HG03066 (cell line): Measurements from ENCODE around the gene ATP6AP1.
"Not testable (repeated sequence)": the region's sequence is repeated elsewhere in the genome, so short reads cannot be mapped to it uniquely, and the experiment has no call there.

Source experiments
- ATAC-seq: cut with Tn5 transposase; IDR thresholded peaks from one replicate; pipeline ENCODE4 v1.9.1; 2021; ENCODE audit warnings: low read depth; ENCODE audit not compliant: unreplicated experiment

The ATP6AP1 gene, protein sequence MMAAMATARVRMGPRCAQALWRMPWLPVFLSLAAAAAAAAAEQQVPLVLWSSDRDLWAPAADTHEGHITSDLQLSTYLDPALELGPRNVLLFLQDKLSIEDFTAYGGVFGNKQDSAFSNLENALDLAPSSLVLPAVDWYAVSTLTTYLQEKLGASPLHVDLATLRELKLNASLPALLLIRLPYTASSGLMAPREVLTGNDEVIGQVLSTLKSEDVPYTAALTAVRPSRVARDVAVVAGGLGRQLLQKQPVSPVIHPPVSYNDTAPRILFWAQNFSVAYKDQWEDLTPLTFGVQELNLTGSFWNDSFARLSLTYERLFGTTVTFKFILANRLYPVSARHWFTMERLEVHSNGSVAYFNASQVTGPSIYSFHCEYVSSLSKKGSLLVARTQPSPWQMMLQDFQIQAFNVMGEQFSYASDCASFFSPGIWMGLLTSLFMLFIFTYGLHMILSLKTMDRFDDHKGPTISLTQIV

DNA sequence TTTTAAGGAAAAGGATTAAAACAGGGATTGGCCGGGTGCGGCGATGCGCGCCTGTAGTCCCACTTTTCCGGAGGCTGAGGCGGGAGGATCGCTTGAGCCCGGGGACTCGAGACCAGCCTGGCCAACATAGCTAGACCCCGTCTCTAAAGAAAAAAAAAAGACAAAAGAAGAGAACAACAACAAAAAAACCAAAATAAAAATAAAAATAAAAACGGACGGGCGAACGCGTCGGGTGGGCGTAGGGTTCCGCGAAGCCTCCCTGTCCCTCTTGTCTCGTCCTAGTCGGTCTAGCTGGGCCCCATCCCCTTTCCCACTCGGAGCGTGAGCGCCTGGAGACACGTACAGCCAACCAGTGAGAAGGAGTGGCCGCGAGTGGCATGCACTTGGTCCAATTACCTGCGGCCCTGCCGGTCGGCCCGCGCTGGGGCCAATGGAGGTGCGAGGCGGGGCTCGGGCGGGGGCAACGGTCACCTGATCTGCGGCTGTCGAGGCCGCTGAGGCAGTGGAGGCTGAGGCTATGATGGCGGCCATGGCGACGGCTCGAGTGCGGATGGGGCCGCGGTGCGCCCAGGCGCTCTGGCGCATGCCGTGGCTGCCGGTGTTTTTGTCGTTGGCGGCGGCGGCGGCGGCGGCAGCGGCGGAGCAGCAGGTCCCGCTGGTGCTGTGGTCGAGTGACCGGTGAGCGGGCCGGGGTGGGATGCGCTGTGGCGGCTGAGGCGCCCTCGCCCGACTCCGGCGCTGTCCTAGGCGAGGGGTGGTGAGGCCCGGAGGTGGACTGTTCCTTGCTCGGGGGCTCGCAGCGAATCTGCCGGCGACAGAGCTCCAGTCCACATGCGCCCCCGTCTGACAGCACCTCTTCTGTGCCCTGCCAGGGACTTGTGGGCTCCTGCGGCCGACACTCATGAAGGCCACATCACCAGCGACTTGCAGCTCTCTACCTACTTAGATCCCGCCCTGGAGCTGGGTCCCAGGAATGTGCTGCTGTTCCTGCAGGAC lies at the start of gene ATP6AP1:
Gene ATP6AP1 (plus strand): TSS at position 502 of the 996 bp plus-strand sequence. CDS start 16 bp downstream, at position 518.
- peak; percentile 99 for ATAC-seq

DNA sequence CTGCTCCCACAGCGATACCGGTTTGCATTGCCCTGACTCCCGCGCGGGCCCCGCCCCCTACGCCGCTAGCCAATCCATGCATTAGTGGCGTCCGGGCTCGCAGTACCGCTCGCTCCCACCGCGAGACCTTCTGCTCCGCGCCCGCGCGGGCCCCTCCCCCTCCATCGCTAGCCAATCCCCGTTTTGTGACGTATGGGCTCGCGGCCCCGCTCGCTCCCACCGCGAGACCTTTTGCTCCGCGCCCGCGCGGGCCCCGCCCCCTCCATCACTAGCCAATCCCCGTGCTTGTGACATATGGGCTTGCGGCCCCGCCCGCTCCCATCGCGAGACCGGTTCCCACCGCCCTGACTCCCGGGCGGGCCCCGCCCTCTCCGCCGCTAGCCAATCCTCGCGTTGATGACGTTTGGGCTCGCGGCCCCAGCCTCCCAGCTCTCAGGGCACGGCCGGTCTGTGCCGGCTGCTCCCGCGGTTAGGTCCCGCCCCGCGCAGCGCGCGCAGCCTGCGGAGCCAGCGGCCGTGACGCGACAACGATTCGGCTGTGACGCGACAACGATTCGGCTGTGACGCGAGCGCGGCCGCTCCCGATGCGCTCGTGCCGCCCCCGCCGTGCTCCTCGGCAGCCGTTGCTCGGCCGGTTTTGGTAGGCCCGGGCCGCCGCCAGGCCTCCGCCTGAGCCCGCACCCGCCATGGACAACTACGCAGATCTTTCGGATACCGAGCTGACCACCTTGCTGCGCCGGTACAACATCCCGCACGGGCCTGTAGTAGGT lies 49.5 kb upstream of the ATP6AP1 start, which contains the start of gene EMD:
Gene EMD (plus strand): TSS at position 497 of the 770 bp plus-strand sequence. CDS start 190 bp downstream, at position 687.
- ATAC-seq: peak; percentile 77

DNA sequence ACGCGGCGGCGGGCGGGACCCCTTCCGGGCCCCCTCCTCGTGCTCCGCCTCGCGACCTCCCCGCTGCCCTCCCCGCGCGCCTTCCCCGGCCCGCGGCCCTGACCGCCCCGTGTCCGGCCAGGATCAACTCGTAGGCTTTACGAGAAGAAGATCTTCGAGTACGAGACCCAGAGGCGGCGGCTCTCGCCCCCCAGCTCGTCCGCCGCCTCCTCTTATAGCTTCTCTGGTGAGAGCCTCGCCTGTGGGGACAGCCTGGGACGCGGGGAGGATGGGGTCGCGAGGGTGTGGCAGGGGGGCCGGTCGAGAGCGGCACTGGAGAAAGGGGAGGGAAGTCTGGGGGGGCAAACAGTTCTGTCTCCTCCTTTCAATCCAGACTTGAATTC lies 48.9 kb upstream of the ATP6AP1 start:
- no peak for ATAC-seq

DNA sequence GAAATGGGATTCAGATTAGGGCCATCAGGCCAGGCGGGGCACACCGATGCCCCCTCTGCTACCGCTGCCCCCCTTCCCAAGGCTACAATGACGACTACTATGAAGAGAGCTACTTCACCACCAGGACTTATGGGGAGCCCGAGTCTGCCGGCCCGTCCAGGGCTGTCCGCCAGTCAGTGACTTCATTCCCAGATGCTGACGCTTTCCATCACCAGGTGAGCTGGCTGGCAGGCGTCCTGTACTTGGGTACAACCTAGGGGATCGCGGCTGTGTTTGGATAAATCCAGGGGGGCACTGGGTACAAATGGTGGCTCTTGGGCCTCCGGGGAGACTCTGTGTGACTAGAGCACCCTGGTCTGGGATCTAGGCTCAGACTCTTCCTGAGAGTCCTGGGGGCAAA lies 48.3 kb upstream of the ATP6AP1 start:
- ATAC-seq: no peak

DNA sequence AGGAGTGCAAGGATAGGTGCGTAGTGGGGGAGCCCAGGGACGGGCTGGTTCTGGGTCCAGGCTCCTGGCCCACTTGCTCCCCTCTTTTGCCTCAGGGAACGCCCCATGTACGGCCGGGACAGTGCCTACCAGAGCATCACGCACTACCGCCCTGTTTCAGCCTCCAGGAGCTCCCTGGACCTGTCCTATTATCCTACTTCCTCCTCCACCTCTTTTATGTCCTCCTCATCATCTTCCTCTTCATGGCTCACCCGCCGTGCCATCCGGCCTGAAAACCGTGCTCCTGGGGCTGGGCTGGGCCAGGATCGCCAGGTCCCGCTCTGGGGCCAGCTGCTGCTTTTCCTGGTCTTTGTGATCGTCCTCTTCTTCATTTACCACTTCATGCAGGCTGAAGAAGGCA lies 47.7 kb upstream of the ATP6AP1 start:
- ATAC-seq: no peak

DNA sequence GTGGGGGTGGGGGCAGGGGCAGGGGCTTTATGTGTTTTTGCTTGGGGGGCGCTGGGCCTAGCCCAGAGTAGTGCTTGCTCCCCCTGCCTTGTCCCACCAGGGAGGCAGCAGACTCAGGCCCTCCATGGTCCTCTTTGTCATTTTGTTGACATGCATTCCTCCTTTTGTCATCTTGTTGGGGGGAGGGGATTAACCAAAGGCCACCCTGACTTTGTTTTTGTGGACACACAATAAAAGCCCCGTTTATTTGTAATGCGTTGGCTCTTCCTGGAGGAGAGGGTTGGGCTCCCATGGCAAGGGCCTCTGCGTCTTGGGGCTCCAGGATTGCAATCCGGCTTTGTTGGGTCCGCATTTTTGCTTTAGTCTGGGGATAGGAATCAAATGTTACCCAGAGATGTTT lies 47.2 kb upstream of the ATP6AP1 start:
- no peak for ATAC-seq

DNA sequence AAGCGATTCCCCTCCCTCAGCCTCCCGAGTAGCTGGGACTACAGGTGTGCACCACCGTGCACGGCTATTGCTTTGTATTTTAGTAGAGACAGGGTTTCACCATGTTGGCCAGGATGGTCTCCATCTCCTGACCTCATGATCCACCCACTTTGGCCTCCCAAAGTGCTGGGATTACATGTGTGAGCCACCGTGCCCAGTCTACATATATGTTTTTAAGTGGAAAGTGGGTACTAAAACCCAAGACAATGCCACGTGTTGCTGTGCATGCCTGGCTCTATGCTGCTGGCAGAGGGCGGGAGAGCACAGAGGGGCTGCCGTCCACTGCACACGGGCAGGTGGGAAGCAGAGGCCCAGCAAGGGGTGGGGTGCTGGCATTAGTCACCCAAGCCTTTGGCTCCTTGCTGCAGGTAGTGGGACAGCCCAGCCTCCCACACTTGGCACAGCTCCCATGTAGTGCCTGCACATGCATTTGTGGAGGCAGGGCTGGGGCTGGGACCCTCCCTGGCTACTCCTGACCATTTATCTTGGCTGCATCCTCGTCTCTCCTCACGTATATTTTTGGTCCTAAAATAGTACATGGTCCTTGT lies 45.9 kb upstream of the ATP6AP1 start:
- no peak for ATAC-seq

DNA sequence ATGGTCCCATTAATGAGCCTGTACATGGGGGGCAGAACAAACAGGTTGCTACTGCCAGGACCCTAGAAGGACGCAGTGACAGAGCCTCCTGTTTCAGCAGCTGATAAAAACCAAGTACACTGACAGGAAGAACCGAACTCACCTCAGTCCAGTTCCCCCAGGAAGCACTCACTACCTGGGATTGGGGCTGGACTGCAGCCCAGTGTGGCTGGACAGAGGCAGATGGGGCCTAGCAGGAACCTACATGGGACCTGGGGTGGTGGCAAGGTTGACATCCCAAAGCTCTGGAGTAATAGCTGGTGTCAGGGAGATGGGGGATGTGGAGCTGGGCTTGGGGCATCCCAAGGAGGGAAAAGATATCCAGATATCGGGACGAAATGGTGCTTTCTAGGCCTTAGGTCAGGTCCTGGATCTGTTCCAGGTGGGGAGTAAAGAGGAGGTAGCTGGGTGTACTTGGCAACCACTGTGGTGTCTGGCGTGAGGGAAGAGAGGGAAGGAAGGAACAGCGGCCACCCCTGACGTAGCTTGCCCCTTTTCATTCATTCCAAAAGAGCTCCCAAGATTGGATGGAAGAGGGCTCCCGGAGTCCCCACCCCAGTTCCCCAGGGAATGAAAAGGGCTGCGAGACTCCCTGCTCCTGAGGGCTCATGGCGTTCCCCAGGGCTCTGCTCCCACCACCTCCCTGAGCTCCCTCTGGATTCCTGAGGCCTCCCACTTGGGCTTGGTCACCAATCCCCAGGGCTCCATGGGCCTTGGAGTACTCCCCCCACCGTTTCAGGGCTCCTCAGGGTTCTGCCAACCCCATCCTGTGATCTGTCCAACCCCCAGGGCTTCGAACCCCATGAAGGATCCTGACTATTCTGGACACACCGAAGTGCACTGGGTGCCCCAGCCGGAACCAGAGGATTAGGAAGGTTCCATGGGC lies 44.9 kb upstream of the ATP6AP1 start:
- ATAC-seq: no peak

DNA sequence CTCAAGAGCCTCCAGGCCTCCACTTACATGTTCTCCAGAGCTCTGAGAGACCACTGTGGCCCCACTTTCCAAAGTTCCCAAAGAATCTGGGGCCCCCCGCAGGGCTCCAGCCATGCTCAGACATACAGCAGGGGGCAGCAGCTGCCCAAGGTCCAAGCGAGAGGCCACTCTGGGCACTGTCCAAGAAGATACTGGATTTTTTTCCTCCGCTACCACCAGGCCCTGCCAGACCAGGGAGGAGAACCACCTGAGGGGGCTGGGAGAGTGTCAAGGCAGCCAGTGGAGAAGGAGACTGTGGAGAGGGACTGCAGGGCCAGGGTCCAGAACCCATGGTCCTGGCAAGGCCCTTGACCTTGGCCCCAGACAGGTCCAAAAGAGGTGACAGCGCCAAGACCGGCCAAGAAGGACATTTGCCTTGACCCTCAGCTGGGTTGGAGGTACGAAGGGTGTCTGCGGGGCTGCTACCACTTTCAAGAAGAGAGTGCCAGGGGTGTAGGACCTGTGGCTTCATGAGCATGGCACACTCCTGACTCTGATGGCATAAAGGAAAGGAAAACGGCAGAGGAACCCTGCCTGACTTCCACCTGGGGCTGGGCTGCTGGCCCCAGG lies 44.1 kb upstream of the ATP6AP1 start:
- no peak for ATAC-seq

DNA sequence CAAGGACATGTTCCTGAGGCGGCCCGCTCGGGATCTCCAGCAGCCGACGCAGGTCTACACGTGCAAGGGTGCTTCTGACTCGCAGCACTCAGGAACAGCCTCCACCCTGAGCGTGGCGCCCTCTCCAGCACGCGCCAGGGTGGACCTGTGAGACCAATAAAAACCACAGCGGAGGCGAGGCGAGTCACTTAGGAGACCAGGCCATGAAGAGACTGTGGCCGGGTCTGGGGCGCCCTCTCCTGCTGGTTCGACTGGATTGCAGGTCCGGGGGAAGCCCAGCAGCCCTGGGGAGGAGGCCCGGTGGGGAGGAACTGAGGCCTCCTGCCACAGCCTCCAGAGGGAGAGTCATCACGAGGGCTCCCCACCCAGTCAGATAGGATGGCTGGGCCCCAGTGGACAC lies 40.4 kb upstream of the ATP6AP1 start:
- not testable (repeated sequence) for ATAC-seq

DNA sequence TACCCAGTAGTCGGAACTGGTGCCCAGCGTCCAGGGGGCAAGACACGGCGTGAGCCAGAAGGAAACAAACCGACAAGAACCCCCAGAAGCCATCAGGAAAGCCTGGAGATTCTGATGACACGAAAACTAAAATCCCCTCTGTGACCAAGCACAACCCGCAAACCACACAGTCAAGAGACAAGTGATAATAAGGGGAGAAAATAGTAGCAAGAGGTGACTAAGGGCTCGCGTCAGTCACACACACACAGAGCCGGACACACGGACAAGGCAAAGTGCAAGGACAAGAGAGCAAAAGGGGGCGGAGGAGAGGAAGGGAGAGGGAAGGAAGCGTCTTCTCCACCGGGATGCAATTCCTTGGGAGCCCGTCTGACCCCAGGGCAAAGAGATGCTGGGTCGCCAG lies 39.8 kb upstream of the ATP6AP1 start:
- ATAC-seq: not testable (repeated sequence)

DNA sequence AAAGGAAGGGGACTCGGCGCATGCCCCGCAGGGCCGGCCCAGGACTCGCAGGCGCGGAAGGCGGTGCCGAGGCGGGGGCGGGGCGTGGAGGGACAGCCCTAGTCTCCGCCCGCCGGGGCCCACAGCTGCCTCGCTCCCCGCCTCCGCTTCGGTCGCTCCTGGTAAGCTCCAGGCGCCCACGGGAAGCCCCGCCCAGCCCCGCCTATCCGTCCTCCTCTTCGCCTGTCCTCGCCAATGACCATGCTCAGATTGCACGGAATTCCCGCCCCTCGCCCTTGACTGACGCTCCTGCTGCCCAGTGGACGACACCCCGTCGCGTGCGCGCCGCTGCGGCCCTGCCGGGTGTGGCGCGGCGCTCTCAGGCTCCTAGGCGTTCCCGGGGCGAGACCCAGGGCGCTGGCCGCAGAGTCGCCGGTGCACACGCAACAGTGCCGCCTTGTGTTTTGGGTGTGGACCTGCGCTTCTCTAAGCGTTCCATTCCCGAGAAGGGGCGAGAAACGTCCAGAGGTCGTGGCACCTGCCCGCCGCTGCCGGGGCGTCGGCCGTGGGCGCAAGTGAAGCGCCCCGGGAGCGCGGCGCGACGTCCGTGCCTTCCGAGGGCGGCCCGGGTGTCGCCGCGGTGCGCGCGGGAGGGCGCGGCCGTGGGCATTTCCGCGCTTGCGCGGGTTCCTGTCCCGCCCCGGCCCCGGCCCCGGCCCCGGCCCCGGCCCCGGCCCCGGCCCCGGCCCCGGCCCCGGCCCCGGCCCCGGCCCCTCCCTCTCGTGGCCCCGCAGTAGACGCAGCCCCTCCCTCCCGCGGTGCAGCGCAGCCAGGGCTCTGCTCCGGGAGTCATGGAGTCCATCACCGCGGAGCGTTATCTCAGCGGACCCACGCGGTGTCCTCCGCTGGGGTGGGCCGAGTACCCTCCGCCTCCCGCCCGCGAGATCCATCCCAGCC lies 38.4 kb upstream of the ATP6AP1 start:
- peak; percentile 64 for ATAC-seq

DNA sequence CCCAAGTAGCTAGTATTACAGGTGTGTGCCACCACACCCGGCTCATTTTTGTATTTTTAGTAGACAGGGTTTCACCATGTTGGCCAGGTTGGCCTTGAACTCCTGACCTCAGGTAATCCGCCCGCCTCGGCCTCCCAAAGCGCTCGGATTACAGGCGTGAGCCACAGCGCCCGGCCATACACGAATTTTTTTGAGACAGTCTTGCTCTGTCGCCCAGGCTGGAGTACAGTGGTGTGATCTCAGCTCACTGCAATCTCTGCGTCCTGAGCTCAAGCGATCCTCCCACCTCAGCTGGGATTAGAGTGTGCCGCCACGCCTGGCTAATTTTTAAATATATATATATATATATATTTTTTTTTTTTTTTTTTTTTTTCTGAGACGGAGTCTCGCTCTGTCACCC lies 32.1 kb upstream of the ATP6AP1 start:
- not testable (repeated sequence) for ATAC-seq

DNA sequence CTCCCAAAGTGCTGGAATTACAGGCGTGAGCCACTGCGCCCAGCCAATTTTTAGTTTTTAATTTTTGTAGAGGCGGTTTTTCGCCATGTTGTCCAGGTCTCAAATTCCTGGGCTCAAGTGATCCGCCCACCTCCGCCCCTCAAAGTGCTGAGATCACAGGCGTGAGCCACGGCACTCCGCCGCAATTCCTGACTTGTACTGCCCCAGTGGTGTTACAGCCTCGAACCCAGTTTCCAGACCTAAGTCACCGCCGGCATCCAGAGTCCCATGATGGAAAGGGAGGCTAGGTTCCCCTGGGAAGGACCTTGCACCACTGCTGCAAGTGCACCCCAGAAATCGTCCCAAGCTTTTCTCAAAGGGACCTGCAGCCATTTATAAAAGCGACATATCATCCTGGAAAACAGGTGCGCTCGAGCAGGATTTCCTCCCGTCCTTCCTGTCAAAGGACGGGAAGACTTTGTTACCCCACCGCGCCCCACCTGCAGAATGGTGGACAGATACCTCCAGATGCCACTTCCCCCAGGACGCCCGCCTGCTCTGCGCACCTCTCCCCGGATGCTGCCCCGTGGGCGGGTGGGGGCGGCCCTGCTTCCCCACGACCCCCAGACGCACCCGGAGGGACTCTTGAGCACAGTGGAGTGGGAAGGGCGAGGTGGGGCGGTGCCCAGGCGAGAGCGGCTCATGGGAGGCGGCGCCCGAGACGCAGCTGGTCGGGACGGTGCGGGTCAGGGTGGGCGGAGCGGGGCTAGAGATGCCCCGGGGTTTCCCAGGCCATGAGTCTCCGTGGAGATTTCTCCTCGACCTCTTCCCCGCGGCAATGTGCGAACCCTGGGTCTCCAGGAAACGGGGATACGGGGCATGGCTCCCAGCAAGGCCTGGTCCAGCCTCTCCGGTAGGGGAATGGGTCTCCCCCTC lies 31.2 kb upstream of the ATP6AP1 start:
- peak; percentile 51 for ATAC-seq

DNA sequence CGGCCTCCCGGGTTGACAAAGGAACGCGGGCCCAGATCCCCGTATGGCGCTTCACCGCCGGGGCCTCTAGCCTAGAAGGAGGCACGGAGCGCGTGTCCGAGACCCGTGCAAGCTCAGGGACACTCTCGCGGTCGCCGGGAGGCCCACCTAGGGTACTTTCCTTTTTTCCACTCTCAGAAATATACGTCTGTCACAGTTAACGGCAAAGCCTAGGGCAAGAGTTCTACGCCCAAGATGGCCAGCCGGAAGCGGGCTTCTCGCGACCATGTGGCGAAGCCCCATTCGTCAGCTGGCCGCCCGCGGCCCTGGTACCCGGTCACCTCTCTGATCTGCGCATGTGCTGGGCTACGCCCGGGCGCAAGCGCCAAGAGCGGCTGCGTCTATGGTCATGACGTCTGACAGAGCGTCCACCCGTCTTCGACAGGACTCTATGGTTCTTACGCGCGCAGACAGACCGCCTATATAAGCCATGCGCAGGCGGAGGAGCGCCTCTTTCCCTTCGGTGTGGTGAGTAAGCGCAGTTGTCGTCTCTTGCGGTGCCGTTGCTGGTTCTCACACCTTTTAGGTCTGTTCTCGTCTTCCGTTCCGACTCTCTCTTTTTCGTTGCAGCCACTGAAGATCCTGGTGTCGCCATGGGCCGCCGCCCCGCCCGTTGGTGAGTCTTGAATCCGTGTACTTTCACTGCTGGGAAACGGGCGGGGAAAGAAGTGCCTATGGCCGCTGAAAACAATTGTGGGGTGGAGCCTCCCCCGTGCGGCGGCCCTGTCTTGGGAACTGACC lies 30.4 kb upstream of the ATP6AP1 start, which contains the start of gene RPL10:
Gene RPL10 (plus strand): TSS at position 490 of the 780 bp plus-strand sequence. CDS start 143 bp downstream, at position 633.
- peak; percentile 76 for ATAC-seq
